ENCODE results near the gene HMG20B.

Gene HMG20B

GRCh38 chr19:3585301-3586126, 12.8 kb downstream of the HMG20B start, which contains the start of gene GIPC3:
GIPC3 (plus strand) TSS chr19:3585478; CDS start chr19:3585598, 120 bp downstream.
- no peak for DNase-seq

DNA sequence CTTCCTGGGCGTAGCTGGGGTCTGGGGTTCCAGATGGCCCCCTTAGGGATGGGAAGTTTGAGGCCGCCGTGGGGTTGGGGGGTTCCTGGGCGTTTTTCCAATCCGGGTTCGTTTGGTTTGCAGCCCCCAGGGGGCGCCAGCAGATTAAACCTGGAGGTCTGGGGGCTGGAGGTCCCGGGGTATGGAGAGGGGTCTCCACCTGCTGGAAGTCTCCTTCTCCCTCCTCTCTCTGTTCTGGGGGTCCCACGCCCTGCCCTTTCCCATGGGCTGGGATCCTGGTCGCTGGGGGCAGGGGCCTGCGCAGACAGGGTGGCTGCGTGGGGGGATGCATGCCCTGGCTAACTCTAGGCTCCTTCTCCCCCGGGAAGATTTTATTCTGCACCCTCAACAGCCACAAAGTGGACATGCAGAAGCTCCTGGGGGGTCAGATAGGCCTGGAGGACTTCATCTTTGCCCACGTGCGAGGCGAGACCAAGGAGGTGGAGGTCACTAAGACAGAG, 13.4 kb downstream of the HMG20B start:
- DNase-seq = peak; percentile 34

GRCh38 chr19:3586707-3587346, 14.1 kb downstream of the HMG20B start:
- peak; percentile 8 for DNase-seq

- DNase-seq = no peak
Observed at GRCh38 chr19:3589439-3589838, 16.7 kb downstream of the HMG20B start.

GRCh38 chr19:3589949-3590348, 17.2 kb downstream of the HMG20B start:
- DNase-seq = no peak

DNA sequence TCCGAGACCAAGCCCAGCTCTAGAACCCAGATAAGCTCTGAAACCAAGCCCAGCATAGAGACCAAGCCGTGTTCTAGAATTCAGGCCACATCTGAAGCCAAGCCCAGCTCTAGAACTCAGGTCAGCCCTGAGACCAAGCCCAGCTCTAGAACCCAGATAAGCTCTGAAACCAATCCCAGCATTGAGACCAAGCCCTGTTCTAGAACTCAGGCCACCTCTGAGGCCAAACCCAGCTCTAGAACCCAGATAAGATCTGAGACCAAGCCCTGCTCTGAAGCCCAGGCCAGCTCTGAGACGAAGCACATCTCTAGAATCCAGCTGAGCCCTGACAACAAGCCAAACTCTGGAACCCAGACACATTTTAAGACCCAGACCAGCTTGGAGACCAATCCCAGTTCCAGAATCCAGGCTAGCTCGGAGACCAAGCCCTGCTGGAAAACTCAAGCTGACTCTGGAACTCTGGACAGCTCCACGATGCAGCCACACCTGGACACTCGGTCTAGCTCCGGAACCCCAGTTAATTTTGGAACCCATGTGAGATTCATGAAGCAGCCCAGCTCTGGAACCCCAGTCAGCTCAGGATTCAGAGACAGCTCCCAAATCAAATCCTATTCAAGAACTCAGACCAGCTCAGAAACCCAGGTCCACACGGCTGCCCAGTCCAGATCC, 18.4 kb downstream of the HMG20B start:
- no peak for DNase-seq

GRCh38 chr19:3591876-3592613, 19.3 kb downstream of the HMG20B start:
- DNase-seq = no peak

- DNase-seq = no peak
Observed at GRCh38 chr19:3593156-3593555, 20.4 kb downstream of the HMG20B start.

DNA sequence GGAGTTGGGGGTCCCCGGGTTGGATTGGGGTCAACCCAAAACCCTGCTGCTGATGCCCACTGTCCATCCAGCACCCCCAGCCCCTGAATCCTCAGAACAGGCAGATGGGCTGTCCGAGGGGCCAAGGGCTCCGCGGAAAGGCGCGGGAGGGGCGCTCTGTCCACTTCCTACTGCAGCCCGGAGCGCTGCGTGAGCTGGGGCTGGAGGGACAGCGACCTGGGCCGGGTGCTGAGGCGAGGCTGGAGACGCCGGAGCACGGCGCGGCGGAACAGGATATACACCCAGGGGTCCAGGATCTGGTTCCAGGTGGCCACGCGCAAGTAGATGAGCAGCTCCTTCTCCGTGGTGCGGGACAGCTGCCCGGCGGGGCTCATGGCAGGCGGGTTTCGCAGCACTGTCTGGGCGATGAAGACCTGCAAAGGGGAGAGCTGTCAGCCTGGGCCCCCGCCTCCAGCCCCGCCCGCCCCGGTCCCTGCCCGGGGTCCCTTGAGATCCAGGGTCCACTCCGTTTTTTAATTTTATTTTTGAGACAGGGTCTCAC, 22.8 kb downstream of the HMG20B start:
- DNase-seq = no peak

DNA sequence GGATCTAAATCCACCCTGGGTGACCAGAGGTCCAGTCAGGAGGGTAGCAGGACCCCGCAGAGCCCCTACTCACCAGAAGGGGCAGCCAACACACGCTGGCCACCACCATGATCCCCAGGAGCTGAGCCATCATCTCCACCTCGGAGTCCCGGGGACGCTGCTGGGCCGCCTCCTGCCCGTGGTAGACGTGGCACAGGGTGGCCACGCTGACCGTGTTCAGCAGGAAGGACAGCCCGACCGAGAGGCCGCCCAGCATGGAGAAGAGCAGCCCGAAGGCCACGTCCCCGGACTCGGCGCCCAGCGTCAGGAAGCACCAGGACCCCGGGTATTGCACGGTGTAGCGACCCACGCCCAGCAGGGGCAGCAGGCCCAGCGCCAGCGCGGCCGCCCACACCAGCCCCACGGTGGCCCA, 27.0 kb downstream of the HMG20B start:
- no peak for DNase-seq

GRCh38 chr19:3601021-3601420, 28.3 kb downstream of the HMG20B start:
- no peak for DNase-seq

DNA sequence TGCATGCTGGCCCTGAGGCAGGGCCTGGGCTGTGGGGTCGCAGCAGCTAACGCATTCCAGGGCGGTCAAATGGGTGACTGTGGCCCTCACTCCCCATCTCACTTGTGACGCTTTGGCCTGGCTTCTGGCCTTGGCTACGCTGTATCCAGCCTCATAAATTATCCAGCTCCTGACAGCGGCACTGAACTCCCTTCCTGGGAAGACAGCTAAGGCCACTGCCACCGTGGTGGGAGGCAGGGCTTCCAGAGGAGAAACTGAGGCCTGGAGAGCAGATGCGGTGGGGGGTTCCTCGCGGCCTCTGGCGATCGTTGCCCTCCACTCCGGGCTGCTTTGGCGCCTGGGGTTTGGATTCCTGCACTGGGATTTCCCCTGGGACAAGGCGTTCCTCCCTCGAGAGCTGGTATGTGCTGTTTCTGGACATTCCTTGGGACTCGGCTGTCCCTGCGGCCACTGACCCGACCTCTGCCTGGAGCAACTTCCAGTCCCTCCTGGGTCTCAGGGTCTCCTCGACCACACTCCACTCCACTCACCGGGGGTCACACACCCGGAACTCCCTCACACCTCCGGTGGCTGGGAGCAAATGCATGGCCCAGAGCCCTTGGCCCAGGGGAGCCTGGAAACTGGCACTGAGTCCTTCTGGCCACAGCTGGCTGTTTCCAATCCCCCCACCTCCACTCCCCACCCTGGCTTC, 30.5 kb downstream of the HMG20B start:
- no peak for DNase-seq

DNA sequence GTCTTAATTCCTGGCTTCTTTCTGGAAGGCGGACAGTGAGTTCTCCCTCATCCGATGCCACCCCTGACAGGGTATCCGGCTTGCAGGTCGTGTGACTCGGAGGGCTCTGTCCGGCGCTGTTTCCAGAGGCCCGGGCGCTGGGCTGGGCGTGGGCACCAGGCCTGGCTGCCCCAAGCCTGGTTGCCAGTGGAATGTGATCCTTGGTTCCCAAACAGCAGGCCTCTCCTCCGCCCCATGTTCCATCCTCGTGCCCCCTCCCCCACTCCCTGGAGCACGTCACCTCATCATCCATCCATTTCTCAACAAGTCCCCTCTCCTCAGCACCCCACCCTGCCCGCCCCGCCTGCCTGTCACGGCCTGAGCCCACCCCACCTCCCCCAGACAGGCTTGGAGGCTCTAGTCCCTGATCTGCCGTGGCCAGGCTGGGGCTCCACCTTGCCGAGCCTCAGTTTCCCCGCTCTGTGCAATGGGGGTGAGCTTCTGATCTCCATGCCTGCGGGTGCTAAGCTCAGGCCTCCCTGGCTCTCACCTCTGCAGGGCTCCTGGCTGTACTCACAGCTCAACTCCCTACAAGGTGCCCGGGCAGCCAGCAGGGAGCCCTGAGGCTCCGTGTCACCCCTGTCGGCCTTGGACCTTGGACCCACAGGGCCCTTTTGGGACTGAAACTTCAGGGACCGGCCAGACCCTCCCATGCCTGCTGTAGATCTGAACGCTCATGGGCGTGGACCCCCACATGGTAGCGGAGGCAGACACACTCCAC, 31.7 kb downstream of the HMG20B start:
- no peak for DNase-seq

- no peak for DNase-seq
Observed at GRCh38 chr19:3604987-3605343, 32.2 kb downstream of the HMG20B start.

DNA sequence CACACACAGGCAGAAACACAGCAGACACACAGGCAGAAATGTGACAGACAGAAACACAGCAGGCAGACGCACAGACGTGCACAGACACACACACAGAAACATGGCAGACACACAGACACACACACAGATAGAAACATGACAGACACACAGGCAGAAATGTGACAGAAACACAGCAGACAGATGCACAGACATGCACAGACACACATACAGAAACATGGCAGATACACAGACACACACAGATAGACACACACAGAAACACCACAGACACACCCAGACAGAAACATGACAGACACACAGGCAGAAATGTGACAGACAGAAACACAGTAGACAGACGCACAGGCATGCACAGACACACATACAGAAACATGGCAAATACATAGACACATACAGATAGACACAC, 32.6 kb downstream of the HMG20B start:
- DNase-seq = no peak

DNA sequence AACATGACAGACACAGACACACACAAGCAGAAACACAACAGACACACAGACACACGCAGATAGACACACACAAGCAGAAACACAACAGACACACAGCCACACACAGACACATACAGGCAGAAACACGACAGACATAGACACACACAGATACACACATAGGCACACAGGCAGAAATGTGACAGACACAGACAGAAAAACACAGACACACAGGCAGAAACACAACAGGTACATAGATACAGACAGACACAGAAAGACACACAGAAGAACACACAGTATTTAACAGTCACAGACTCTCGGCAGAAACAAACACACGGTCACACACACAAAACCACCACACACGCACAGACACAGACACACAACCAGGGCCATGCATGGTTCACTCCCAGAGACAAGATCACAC, 33.0 kb downstream of the HMG20B start:
- no peak for DNase-seq

DNA sequence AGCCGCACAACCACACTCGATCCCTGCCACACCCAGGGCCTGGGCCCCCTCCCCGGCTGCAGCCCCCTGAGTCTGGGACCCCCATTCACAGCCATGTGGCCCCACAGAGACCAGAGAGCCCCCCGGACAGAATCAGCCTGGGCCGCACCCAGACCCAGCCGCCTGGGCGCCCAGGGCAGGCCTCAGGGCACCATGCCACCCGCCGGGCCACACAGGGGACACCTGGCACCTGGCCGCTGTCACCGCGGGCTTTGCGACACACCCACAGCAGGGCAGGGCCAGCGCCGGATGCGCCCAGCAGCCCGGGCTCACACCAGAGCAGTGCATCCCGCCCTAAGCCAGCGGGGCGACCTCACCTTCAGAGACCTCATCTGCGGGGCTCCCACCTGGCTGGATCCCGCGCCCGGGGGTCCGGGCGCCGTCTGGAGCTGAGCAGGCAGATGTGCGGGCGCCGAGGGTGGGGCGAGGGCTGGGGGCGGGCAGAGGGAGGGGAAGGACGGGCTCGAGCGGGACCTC, 33.5 kb downstream of the HMG20B start:
- DNase-seq = peak; percentile 85

DNA sequence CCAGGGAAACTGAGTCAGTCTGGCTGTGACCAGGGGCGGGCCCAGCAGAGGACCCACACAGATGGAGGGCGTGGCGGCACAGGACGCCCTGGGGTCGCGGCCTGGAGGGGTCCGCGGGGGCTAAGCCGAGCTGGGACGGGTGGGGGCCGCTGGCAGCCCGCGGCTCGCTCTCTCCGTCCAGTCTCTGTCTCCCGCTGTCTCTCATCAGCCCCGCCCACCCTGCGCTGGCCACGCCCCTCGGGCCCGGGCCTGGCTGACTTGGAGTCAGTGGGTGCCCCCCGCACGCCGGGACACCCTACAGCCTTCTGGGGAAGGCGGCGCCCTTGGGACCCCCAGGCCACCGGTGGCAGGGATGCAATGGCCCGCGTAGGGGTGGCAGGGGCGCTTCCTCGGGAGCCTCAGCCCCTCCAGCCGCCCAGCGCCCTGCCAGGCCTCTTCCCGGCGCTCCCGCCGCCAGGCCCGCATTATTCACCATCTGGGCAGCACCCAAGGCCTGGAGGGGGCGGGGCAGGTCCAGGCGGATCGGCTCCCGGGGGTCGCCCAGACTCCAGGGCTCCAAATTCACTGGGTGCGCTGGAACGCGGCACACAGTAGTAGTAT, 34.0 kb downstream of the HMG20B start, which contains the start of gene TBXA2R:
TBXA2R (minus strand) TSS at position 186 of the 600 bp plus-strand sequence. CDS start 6,241 bp downstream, outside the sequence.
- DNase-seq = peak; percentile 26

DNA sequence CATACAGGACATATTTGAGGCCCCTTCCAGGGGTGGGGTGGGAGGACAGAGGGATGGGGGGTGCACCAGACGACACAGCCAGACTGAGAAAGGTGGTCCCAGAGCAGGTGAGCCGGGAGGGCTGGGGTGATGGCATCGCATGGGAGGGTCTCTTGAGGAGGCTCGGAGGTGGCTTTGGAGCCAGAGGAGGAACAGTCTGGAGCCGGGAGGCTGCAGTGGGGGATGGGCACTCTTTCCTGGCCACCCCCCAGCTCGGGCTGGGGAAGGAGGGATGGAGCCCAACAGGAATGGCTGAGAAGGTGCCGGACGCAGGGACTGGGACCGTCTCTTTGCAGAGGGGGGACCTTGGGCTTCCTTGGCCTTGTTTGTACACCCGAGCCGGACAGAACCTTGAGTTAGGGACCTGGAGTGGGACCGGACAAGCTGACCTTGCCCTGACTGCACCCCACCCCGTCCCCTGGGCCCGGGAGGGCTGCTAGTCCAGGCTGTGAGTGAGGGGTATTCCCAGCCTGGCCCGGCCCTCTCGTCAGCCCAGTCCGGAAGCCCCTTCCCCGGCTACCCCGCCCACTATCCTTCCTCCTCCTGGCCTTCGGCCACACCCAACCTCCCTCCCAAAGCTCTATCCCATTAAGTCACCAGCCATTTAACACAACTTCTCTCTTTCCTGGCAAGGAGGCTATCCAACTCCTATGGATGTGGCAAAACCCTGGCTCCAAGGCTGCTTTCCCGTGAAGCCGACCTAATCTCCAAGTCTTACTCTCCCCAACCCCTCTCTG, 34.7 kb downstream of the HMG20B start:
- DNase-seq = no peak

All from COR-L47 (cell line).